GM10248 (cell line): ENCODE measurements around the gene MRGPRX4.

ENCODE experiments used
- CTCF ChIA-PET: fragments of 300-600 bp; sonication (Branson Sonifier 250); formaldehyde crosslinking; extraction: SDS; loops from one replicate; lab custom pipeline; 2021; ENCODE audit warnings: antibody characterized with exemption; lab: Yijun Ruan, JAX
- POLR2A ChIA-PET: fragments of 350-650 bp; sonication (Branson Sonifier 250); formaldehyde crosslinking; extraction: SDS; loops from one replicate; lab custom pipeline; 2020; ENCODE audit warnings: antibody characterized with exemption; lab: Yijun Ruan, JAX
- DNase-seq: peaks from one replicate; pipeline ENCODE4 v3.0.0; 2012; ENCODE audit errors: extremely low spot score
- TF ChIP-seq, protein P1 (sequence below): IDR thresholded peaks from 2 replicates; pipeline ENCODE4 v1.5.1; 2012; ENCODE audit warnings: mild to moderate bottlenecking, low read depth; ENCODE audit errors: extremely low read depth, missing control alignments, control extremely low read depth

The MRGPRX4 gene

DNA sequence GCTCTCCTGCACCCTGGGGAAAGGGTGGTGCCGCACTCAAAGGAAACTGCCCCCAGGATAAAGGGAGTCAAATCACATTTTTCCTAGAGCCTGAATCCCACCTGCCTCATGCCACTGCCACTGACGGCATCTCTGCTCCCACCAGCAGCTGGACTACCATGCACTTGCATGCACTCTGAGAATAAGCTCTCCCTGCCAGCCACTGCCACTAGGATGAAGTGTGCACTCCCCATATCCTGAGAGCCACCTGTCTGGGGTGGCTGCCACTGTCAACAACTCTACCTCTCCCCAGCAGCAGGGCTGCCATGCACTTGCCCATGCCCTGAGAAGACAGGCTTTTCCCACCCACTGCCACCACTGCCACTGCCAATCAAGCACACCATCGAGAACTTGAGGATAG lies 31.6 kb downstream of the MRGPRX4 start:
- TF ChIP-seq, protein P1, sequence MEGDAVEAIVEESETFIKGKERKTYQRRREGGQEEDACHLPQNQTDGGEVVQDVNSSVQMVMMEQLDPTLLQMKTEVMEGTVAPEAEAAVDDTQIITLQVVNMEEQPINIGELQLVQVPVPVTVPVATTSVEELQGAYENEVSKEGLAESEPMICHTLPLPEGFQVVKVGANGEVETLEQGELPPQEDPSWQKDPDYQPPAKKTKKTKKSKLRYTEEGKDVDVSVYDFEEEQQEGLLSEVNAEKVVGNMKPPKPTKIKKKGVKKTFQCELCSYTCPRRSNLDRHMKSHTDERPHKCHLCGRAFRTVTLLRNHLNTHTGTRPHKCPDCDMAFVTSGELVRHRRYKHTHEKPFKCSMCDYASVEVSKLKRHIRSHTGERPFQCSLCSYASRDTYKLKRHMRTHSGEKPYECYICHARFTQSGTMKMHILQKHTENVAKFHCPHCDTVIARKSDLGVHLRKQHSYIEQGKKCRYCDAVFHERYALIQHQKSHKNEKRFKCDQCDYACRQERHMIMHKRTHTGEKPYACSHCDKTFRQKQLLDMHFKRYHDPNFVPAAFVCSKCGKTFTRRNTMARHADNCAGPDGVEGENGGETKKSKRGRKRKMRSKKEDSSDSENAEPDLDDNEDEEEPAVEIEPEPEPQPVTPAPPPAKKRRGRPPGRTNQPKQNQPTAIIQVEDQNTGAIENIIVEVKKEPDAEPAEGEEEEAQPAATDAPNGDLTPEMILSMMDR = no peak
- CTCF ChIA-PET = interaction anchor here (0.6 to 4.2 kb wide), 28 partner anchors 8 to 1189 kb away, joined by 3 to 56 read pairs (median 4); no protein-coding TSS in a partner anchor
- POLR2A ChIA-PET = no interaction called here
- no peak for DNase-seq

GRCh38 chr11:18204771-18205170 lies 32.1 kb downstream of the MRGPRX4 start:
- TF ChIP-seq, protein P1 = no peak
- no peak for DNase-seq
- POLR2A ChIA-PET = no interaction called here
- CTCF ChIA-PET = interaction anchor here (0.9 to 4.2 kb wide), 9 partner anchors 12 to 217 kb away, joined by 3 to 56 read pairs (median 3); no protein-coding TSS in a partner anchor

GRCh38 chr11:18209058-18209457 lies 36.4 kb downstream of the MRGPRX4 start:
- CTCF ChIA-PET = no interaction called here

DNA sequence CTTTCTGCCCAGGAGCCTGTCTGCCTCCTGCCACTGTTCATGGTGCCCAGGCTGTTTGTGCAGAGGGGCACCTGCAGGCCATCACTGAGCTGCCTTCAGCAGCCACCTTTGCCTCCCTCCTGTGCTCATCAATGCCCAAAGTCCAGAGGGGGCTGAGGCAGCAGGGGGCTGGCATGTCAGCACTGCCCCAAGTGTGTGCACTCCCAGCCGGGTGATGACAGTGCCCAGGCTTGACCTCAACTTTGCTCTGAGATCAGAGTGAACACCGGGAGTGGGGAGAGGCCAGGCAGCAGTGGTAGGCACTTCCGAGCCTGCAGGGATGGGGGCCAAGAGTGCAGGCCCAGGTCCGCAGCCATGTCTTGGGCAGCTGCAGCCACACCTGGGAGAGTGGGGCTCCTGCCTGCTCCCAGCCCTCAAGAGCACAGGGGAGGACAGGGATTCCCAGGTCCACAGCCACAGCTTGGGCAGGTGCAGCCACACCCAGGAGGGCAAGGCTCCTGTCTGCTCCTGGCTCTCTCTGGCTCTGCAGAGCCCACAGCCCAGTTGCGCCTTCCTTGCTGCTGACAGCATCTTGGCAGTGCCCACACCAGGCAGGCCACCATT lies 48.7 kb downstream of the MRGPRX4 start:
- ChIA-PET CTCF (interaction anchor here (1.2 kb wide), 1 partner anchor 510 kb away, joined by 3 read pairs; no protein-coding TSS in a partner anchor), POLR2A (interaction anchor here (0.5 kb wide), 1 partner anchor 435 kb away, joined by 5 read pairs; no protein-coding TSS in a partner anchor)
- no peak for DNase-seq
- TF ChIP-seq, protein P1 = no peak

More at GRCh38 chr11:18209058-18209457, 36.4 kb downstream of the MRGPRX4 start:
- no peak for DNase-seq
- POLR2A ChIA-PET = no interaction called here
- TF ChIP-seq, protein P1 = no peak

- TF ChIP-seq, protein P1 = no peak
- CTCF ChIA-PET = interaction anchor here (2.3 to 9.2 kb wide), 2 partner anchors 19 to 21 kb away, joined by 6 to 63 read pairs; no protein-coding TSS in a partner anchor
- POLR2A ChIA-PET = no interaction called here
- DNase-seq = no peak
Measured at GRCh38 chr11:18222814-18223421, 50.3 kb downstream of the MRGPRX4 start.
